AG09319 (cell line): ENCODE measurements around the gene CACNA2D2.

Source experiments
- DNase-seq: peaks from one replicate; pipeline ENCODE4 v3.0.0-alpha.2; 2010; ENCODE audit warnings: low read depth; ENCODE audit errors: extremely low read depth
- CTCF ChIP-seq: IDR thresholded peaks from 2 replicates; pipeline ENCODE4 v1.5.1; 2011; ENCODE audit warnings: low read depth, mild to moderate bottlenecking, inconsistent platforms, low read length, moderate library complexity

Gene CACNA2D2

GRCh38 chr3:50494126-50494525, 9.3 kb downstream of the CACNA2D2 start:
- TF ChIP-seq CTCF = no peak

GRCh38 chr3:50493623-50494022, 9.8 kb downstream of the CACNA2D2 start:
- no peak for TF ChIP-seq CTCF
- no peak for DNase-seq

More at GRCh38 chr3:50494126-50494525, 9.3 kb downstream of the CACNA2D2 start:
- DNase-seq = no peak

- DNase-seq = no peak
- TF ChIP-seq CTCF = no peak
Measured at GRCh38 chr3:50493086-50493485, 10.3 kb downstream of the CACNA2D2 start.

GRCh38 chr3:50491023-50491422, 12.4 kb downstream of the CACNA2D2 start:
- TF ChIP-seq CTCF = no peak
- DNase-seq = no peak

GRCh38 chr3:50490424-50490823, 13.0 kb downstream of the CACNA2D2 start:
- no peak for DNase-seq
- TF ChIP-seq CTCF = no peak

- no peak for DNase-seq
- no peak for TF ChIP-seq CTCF
Measured at GRCh38 chr3:50487181-50487580, 16.3 kb downstream of the CACNA2D2 start.

GRCh38 chr3:50486219-50486888, 17.1 kb downstream of the CACNA2D2 start:
- TF ChIP-seq CTCF = no peak
- DNase-seq = no peak
